Forelimb muscle (tissue), 1 donor: ENCODE measurements around the gene SULF2. TPM values are rescaled to one million over a fixed set of nuclear protein-coding genes. Genes with fewer than 3 reads are reported as not detected.

Source experiments
- DNase-seq: peaks from one replicate; pipeline ENCODE4 v3.0.0-alpha.2; 2013; ENCODE audit warnings: low read depth
- polyA plus RNA-seq: library from polyadenylated mRNA; unstranded; fragments of 120-200 nt; gene quantifications from one replicate; pipeline ENCODE4 v1.2.1, GENCODE V29; 2013; ENCODE audit not compliant: insufficient read length

SULF2 gene
- polyA plus RNA-seq, 1 donor: 43.6 TPM

DNA sequence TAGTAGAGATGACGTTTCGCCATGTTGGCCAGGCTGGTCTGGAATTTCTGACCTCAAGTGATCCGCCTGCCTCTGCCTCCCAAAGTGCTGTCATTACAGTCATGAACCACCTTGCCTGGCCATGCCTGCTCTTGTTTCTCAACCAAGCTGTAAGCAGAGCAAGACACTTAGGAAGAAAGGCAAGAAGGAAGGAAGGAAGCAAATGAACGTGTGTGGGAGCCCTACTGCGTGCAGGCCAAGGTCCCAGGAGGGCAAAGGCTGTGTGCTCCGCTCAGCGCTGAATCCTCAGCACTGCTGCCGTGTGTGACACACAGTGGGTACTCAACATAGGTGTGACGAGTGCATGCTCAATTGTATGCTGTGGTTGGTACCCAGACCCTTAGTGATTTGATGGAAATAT, 47.4 kb downstream of the SULF2 start:
- DNase-seq: no peak

DNA sequence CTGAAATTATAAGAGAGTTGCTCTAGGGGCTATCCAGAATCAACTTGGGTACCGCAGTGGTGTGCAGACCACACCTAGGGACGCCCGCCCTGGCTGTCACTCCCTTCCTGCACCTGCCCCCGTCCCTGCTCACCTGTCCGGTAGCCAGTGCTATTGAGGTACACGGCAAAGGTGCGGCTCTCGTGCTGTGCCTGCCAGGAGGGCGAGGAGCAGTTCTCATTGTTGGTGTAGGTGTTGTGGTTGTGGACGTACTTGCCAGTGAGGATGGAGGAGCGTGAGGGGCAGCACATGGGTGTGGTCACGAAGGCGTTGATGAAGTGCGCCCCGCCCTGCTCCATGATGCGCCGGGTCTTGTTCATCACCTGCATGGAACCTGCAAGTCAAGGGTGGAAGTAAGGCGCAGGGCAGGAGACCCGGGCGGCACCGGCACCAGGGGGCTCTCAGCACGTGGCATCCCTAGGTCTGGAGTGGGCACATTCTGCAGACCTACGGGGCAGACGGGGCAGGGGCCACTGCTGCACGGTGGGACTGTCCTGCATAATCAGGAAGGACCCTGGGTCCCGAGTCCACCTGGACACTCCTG, 48.6 kb downstream of the SULF2 start:
- DNase-seq: no peak

DNA sequence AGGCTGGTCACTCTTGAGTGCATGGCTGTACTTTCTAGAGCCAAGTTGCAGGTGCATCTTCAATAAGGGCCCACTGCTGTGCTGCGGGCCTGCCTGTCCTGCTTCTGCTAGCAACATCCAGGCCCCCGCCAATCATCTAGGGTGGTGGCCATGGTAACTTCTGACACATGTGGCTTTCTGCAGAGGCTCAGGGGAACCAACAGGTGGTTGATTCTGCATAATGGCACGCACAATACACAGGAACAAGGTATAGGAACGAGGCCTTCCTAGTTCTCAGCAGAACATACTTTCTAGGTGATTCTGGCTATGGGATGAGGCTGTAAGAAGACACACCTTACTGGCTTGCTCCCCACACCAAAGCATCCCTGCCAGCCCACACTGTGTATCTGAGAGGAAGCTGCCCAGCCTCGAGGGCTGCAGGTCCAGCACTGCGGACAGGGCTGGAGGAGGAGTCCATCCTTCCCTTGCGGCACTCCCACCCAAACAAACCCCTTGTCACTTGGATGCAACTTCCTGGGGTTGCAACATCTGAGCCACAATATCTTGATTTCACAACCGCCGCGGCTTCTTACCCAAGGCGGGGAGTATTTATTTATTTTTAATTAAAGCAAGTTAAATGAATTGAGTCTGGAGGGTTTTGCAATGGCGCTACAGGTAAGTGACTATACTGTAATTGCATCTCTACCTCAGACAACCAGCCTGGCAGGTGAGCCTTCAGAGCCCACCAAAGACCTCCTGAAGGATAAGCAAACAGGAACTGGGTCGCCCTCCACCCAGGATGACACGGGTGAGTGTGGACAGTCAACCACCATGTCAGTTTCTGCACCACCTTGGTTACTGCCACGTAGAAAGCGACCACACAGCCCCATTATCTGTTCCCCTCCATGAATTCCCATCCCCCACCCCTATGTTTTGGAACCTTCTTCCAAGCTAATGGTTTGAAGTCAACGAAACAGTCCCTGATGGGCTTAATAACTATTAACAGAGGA, 49.6 kb downstream of the SULF2 start:
- DNase-seq: no peak

DNA sequence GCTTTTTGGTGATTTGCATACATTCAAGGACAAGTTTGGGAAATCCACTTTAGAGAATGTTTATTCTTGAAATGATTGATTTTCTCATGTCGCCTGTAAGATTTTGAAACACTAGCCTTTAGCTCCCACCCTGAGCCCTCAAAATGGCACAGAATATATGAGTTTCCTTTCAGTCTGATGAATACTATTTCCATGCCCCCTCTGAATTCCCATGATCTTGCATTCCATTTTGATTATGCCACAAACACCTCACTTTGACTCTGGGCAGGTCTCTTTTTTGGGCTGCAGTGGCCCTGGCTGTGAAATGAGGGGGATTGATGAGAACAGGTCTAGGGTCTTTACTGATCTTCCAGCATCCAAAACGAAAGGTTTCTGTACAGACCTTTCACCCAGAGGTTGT, 50.4 kb downstream of the SULF2 start:
- no peak for DNase-seq

DNA sequence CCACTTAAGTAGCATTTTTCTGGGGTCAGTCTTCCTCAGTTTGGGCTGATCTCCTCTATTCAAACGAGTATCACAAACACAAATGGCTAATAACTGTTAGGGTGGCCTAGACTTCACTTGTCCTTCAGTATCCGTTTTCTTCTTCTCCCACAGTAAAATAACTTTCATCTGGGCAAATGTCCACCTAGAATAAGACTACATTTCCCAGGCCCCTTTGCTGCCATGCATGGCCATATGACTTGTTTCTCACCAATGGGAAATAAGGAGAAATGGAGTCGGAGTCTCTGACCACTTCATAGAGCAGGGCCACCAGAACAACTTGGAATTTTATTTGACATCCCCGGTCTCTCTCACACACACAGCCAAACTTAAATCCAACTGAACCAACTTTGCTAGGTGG, 51.4 kb downstream of the SULF2 start:
- DNase-seq: no peak

DNA sequence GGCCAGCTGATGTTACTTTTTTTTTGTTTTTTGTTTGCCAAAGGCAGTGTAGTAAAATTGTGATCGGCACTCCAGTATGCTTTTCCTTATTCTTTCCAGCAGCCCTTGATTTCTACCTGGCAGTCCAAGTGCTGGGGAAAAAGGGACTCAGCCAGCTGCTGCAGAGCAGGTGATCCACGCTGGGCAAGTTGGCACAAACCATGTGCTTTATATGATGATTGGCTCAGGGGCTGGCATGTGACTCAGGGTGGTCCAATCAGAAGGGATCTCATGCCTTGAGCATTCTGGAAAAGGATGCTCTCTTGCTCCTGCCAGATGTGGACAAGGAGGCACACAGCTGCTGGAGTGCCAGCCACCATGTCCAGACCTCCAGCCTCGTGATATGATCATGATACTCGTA, 54.5 kb downstream of the SULF2 start:
- no peak for DNase-seq

DNA sequence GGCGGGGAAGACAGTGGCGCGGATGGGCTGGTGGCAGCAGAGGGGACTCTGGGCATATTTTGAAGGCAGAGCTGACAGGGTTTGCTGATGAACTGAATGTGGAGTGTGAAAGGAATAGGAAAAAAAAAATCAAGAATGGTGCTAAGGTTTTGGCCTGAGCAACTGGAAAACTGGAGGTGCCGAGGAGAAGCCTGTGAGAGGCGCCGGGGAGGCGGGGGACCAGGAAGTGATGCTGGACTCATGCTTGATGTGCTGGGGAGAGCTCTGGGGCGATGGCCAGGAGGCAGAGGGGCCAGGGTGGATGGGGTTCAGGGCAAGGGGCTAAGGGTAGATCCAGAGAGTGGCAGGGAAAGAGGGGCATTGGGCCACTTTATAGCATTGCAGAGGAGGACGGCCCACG, 55.8 kb downstream of the SULF2 start:
- DNase-seq: no peak

DNA sequence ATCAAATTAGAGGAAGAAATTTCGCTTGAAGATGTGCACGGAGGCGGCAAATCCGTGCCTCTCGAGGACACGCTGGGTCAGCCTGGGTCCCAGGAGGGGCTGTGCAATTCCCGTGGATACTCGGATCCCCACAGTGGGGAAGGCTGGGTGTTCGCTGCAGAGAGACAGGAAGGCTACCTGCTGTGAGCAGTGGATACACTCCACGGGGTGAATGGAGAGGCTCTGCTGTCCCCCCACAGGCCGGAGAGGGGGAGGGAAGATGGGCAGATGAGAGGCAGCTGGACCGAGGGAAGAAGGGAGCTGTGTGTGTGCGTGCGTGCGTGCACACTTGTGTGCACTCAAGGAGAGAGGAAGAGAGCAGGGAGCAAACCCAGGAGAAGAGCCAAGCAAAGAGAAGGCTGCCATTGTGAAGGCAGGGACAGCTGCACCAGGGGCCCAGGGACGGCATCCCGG, 57.3 kb downstream of the SULF2 start:
- DNase-seq: no peak

DNA sequence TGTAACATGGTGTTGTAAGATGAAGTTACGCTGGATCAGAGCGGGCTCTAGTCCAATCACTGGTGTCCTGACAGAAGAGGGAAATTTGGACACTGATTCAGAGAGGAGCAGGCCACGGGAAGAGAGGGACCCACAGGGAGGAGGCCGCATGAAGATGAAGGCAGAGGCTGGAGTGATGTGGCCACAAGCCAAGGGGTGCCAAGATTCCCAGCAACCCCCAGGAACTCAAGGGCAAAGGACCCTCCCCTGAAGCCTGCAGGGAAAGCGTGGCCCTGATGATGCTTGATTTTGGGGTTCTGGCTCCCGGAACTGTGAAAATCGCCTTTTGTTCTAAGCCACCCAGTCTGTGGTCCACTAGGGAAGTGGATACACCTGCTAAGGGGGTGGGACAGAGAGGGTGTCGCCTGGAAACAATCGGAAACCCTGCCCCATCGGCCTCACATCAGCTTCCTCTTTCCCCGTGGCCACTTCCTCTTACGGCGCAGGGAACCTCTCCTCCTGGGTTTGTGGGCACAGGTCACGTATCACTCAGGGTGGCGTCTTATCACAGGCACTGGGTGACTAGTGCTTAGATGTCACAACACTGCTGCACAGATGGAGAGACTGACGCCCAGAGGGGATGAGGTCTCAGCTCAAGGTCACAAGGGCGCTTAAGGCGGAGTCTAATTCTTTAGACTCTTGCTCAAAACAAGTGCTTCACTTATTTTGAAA, 58.0 kb downstream of the SULF2 start:
- DNase-seq: no peak

DNA sequence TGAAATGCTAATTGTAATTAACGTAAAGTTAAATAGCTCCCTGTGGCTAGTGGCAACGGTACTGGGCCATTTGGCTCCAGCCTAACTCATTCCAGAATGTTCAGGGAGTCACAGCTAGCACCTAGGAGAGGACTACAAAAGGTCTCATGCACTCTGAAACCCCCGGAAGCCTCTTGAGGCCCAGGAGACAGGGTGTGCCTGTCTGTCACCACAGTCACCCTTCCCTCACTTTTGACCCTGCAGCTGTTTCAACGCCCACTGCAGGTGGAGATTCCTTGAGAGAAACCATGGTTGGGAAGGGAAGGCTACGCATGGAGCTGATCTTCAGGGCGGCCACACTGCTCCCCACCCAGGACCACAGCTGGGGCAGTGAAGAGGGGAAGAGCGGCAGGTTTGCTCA, 58.6 kb downstream of the SULF2 start:
- no peak for DNase-seq

DNA sequence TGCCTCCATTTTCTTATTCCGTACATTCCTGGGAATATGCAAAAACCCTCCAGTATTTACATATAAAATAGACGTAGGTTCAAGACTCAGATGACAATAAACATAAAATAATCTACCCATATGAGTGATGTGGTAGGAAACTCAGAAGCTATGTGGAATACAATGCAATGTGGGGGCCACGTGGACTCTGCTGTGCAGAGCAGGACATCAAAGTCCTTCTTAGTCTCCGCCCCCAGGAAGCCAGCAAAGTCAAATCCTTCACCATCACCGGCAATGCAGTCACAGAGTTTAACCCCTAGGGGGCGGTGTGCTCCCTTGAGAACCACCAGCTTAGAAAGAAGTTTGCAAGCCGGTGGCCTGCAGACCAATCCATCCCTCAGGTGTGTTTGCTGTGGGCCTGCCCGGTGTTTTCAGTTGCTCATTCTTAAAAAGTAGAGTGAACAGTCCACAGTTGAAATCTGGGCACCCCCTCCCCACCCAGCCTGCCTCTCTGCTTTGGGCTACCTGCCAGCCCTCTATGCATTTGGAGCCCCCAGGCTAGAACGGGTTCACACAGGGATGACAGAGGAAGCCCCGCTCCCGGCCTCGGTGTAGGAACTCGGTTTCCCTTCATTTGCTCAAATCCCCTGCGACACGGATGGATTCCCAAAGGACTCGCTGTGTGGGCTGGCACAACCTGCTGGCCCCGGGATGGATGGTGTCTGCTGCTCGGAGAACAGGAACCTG, 59.9 kb downstream of the SULF2 start:
- DNase-seq: no peak

DNA sequence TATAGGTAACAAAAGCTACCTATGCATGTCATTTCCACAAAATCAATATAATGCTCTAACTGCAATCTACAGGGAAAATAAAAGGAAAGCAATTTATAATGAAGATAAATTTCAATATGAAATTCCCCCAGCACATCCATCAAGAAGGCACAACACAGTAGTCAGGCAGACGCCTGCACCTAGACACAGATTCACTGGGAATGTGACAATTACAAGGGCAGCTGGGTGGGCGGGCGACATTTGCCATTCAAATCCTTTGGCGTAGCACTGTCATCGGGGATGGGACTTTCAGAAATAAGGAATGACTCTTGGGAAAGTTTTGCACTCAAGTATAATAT, 60.4 kb downstream of the SULF2 start:
- no peak for DNase-seq

DNA sequence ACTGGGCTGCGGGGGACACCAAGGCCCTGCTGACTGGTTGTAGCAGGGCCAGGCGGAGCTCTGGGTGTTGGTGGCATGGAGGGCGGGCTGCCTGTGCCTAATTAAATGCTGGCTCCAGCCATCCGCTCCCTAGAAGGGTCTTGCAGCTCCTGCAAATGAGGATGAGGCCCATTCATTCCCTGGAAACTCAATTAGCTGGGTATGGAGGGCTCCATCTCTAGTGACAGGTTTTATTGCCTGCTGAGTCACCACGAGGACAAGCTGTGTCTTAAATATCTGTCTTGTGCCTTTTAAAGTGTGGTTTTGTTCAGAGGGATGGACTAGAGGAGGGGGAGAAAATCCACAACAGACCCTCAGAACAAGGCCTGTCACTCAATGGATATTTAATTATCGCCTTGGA, 60.9 kb downstream of the SULF2 start:
- no peak for DNase-seq

DNA sequence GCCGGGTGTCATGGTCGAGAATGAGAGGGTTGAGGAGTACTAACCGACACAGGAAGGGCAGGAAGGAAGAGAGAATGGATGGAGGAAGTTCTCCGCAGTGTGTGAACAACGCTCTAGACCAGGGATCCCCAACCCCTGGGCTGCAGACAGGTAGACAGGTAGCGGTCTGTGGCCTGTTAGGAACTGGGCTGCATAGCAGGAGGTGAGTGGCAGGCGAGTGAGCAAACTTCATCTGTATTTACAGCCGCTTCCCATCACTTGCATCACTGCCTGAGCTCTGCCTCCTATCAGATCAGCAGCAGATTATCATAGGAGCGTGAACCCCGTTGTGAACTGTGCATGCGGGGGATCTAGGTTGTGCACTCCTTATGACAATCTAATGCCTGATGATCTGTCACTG, 62.0 kb downstream of the SULF2 start:
- DNase-seq: no peak

DNA sequence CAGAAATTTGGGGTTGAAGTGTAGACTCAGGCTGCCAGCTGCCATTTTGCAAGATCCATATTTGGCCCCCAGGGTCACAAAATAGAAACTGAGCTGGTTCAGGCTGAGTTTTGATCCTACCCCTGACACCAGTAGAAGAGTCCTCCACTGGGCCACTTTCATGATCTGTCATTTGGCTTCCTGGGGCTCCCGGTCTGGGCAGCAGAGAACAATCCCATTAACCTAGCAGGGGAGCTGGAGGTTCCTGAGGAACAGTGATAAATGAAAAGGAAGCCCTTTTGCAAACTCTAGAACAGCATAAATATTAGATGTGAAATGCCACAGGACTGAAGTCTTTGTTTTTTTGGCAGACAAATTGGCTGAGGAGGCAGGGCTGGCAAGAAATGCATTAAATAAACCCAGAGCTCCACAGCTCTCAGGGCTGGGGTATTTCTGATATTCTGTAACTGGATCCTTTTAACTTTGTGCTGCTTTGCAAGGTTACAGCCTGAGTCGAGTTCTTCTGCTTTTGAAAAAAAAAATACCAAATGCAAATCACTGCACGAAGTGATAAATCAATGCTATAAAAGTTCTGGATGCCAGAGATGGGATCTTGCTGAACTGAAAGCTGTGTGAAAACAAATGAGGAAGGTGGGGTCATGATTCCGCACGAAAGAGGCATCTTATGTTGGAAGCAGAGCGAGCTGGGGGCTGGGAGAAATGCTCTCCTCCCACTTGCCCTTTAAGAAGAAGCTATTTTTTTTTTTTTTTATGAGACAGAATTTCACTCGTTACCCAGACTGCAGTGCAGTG, 64.4 kb downstream of the SULF2 start:
- DNase-seq: no peak

DNA sequence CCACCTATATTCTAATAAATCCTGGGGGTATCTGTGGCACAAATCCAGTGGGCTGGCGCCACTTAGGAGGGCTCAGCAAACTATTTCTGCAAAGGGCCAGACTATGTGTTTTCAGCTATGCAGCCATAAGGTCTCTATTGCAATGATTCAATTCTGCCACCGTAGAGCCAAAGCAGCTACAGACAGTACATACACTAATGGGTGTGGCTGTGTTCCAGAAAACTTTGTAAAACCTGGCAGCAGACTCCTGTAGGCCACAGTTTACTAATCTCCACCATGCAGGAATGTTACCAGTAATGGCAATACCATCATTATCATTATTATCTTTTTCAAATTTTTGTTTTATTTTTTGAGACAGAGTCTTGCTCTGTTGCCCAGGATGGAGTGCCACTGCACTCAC, 65.7 kb downstream of the SULF2 start:
- no peak for DNase-seq

DNA sequence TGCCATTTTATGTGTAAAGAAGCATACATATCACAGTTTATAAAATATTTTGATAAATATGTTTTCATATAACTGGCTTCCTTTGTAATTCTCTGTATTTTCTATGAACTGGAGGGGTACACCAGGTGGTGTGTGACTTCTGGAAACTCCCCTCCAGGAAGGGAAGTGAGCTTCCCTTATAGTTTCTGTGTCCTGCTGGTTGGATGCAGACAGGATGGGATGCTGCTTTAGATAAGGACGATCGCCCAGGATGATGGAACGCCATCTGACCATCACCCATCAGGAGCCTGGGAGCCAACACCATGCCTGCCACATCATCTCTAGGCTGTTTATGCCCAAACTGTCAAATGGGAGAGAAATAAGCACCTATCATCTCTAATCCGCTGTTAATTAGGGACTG, 66.1 kb downstream of the SULF2 start:
- no peak for DNase-seq

DNA sequence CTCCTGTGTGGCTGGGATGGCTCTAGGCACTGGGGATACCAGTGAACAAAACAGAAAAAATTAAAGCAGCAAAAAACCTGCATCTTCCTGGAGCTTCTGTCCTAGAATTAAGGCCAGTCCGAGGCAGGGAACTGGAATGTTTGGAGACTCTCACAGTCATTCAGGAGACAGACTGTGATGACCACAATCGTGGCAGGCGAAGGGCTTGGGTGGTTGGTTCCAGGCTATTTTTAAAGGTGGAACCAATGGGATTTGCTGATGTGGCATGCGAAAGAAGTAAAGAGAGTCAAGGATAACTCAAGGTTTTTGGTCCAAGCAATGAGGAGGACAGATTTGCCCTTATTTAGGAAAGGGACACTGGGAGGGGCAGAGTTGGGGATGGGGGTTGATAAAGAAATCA, 66.9 kb downstream of the SULF2 start:
- no peak for DNase-seq

DNA sequence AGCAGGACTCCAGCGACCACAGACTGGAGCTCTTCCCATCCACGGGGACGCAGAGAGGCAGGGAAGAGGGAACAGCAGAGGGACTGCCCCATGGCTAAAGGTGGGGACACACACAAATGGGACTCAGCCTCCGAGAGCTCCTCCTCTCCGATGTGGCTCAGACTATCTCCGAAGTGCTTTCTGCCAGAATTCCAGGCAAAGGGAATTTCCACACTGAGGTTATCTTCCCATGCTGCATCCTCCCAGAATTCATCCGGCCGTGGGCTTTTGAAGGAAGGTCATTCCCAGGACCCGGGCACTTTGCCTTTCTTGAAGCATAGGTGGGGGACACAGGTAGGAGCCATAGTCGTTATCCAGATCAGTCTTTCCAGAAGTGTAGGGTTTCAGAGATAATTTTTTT, 67.9 kb downstream of the SULF2 start:
- no peak for DNase-seq

DNA sequence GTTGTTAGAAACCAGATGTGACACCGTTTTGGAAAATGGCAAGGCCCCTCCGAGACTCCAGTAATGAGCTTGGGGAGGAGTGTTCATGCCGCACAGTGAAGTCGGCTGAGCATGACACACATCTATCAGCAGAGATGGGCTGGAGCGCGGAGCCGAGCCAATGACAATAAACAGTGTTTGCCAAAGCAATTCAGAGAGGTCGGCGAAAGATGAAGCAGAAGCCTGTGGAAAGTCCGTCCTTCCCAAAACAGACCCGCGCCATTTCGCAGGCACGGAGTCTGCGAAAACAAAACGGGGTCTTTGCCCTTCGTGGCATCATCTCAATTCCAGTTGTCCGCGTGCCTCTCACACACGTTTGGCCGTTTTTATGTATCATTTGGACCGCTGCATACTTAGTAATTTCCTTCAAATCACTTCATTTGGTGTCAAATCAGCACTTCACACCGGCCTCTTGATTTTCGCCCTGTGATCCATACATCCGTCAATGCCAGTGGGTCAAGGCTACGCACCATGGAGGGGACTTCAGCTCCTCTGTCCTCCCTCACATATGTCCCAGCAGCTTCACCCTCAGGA, 71.3 kb downstream of the SULF2 start:
- no peak for DNase-seq

DNA sequence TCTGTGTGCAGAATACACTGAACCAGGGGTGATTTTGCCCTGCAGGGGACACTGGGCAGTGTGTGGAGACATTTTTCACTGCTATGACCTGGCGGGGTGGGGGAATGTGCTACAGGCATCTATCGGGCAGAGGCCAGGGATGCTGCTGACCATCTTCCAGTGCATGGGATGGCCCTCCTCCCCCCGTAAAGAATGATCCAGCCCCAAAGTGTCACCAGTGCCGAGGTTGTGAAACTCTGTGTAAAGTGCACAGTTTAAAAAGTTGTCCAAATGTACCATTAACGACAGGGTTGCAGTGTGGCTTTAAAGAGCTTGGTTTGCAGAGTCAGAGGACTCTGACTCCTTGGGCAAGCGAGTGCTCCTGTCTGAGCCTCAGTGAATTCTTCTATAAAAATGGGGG, 72.1 kb downstream of the SULF2 start:
- DNase-seq: no peak
